Colon (tissue), 2 donors: Measurements from ENCODE around the gene RAB3IL1.
"Not testable (repeated sequence)": the region's sequence is repeated elsewhere in the genome, so short reads cannot be mapped to it uniquely, and the experiment has no call there.

Experiments
- FAIRE-seq: peaks from 2 replicates; lab custom pipeline; 2012; peaks lifted over from hg19 to GRCh38; lab: Jason Lieb, UNC
- donor health status: control.
- donor health status: control.

RAB3IL1 gene

GRCh38 chr11:61917334-61918109, at the start of gene RAB3IL1:
Gene RAB3IL1 (minus strand): TSS chr11:61917566. CDS start chr11:61917367, 199 bp downstream.
- no peak for FAIRE-seq

- FAIRE-seq = no peak
Measured at GRCh38 chr11:61966734-61967115, 49.4 kb upstream of the RAB3IL1 start.

- not testable (repeated sequence) for FAIRE-seq
Measured at GRCh38 chr11:61964666-61965271, 47.4 kb upstream of the RAB3IL1 start.

GRCh38 chr11:61964058-61964665, 46.8 kb upstream of the RAB3IL1 start:
- no peak for FAIRE-seq

GRCh38 chr11:61963282-61964057, 46.1 kb upstream of the RAB3IL1 start:
- FAIRE-seq = no peak

- no peak for FAIRE-seq
Measured at GRCh38 chr11:61963016-61963281, 45.6 kb upstream of the RAB3IL1 start.

- FAIRE-seq = no peak
Measured at GRCh38 chr11:61962213-61963015, 45.0 kb upstream of the RAB3IL1 start.

GRCh38 chr11:61961570-61962212, 44.3 kb upstream of the RAB3IL1 start:
- FAIRE-seq = no peak

- FAIRE-seq = no peak
Measured at GRCh38 chr11:61960532-61960931, 43.2 kb upstream of the RAB3IL1 start.

- no peak for FAIRE-seq
Measured at GRCh38 chr11:61959678-61960077, 42.3 kb upstream of the RAB3IL1 start.

- no peak for FAIRE-seq
Measured at GRCh38 chr11:61959114-61959513, 41.7 kb upstream of the RAB3IL1 start.

GRCh38 chr11:61958590-61958989, 41.2 kb upstream of the RAB3IL1 start:
- no peak for FAIRE-seq

GRCh38 chr11:61957021-61957770, 39.8 kb upstream of the RAB3IL1 start:
- FAIRE-seq = no peak

- FAIRE-seq = no peak
Measured at GRCh38 chr11:61956191-61957020, 39.0 kb upstream of the RAB3IL1 start.

GRCh38 chr11:61955422-61956135, 38.2 kb upstream of the RAB3IL1 start:
- no peak for FAIRE-seq

- FAIRE-seq = no peak
Measured at GRCh38 chr11:61954851-61955421, 37.6 kb upstream of the RAB3IL1 start.

- FAIRE-seq = no peak
Measured at GRCh38 chr11:61954106-61954850, 36.9 kb upstream of the RAB3IL1 start.

- not testable (repeated sequence) for FAIRE-seq
Measured at GRCh38 chr11:61953632-61954031, 36.3 kb upstream of the RAB3IL1 start.
